RWPE2 (cell line): ENCODE data around the gene LRP3.
"Not testable (repeated sequence)": the region's sequence is repeated elsewhere in the genome, so short reads cannot be mapped to it uniquely, and the experiment has no call there.

Experiments used
- ATAC-seq: fragments of 200-7000 bp; cut with Tn5 transposase; 3 replicates; pipeline ENCODE4 v1.9.1; 2021; ENCODE audit warnings: low read depth
- DNase-seq: peaks from one replicate; pipeline ENCODE4 v3.0.0-alpha.2; 2020; ENCODE audit warnings: low spot score
- H3K27ac ChIP-seq: fragments of 450-650 bp; 2 replicates; pipeline ENCODE4 v1.5.1; 2017; ENCODE audit warnings: mild to moderate bottlenecking; ENCODE audit not compliant: poor library complexity, severe bottlenecking
- H3K27me3 ChIP-seq: fragments of 250-450 bp; sonication (Bioruptor Pico); 2 replicates; pipeline ENCODE4 v1.5.1; 2021; ENCODE audit warnings: mild to moderate bottlenecking, moderate library complexity; ENCODE audit not compliant: insufficient read depth, poor library complexity, severe bottlenecking
- H3K36me3 ChIP-seq: fragments of 250-450 bp; sonication (Bioruptor Pico); 2 replicates; pipeline ENCODE4 v1.5.1; 2020; ENCODE audit warnings: low read depth, mild to moderate bottlenecking, moderate library complexity
- H3K4me1 ChIP-seq: fragments of 250-450 bp; sonication (Bioruptor Pico); 2 replicates; pipeline ENCODE4 v1.5.1; 2021; ENCODE audit warnings: mild to moderate bottlenecking, moderate library complexity; ENCODE audit not compliant: insufficient read depth, poor library complexity, severe bottlenecking
- H3K4me3 ChIP-seq: fragments of 250-450 bp; sonication (Bioruptor Pico); 2 replicates; pipeline ENCODE4 v1.5.1; 2021; ENCODE audit warnings: mild to moderate bottlenecking, moderate library complexity; ENCODE audit not compliant: severe bottlenecking
- H3K9me3 ChIP-seq: fragments of 250-450 bp; sonication (Bioruptor Pico); 2 replicates; pipeline ENCODE4 v1.5.1; 2021; ENCODE audit warnings: mild to moderate bottlenecking, moderate library complexity; ENCODE audit not compliant: severe bottlenecking
- TF ChIP-seq, protein P1 (sequence below): fragments of 450-650 bp; IDR thresholded peaks from one replicate; pipeline ENCODE4 v1.5.1; 2017; ENCODE audit warnings: mild to moderate bottlenecking, moderate library complexity; ENCODE audit not compliant: poor library complexity, severe bottlenecking

LRP3 gene

DNA sequence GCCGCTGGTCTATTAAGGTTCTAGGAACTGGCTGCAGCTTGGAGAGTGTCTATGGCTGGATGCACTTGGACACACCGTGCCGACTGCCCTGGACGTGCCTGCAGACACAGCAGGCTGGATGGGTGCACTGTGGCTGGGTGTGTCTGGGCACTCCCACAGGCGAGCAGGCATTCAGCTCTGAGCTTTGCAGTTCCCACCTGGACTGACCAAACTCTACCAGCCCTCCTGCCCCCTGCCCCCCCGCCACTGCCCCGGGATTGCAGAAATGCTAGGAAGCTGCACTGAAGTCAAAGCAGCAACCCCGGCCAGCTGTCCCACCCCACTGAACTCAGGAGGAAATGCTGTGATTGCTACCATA lies 7.0 kb upstream of the LRP3 start:
- ATAC-seq (no peak), DNase-seq (no peak)
- Histone ChIP-seq H3K27me3 (no peaks in the 10 kb centered on the region), H3K4me3 (no peak overlapping the region), H3K27ac (no peak overlapping the region), H3K4me1 (no peaks in the 10 kb centered on the region), H3K9me3 (no peaks in the 10 kb centered on the region), H3K36me3 (no peaks in the 10 kb centered on the region)
- TF ChIP-seq, protein P1, sequence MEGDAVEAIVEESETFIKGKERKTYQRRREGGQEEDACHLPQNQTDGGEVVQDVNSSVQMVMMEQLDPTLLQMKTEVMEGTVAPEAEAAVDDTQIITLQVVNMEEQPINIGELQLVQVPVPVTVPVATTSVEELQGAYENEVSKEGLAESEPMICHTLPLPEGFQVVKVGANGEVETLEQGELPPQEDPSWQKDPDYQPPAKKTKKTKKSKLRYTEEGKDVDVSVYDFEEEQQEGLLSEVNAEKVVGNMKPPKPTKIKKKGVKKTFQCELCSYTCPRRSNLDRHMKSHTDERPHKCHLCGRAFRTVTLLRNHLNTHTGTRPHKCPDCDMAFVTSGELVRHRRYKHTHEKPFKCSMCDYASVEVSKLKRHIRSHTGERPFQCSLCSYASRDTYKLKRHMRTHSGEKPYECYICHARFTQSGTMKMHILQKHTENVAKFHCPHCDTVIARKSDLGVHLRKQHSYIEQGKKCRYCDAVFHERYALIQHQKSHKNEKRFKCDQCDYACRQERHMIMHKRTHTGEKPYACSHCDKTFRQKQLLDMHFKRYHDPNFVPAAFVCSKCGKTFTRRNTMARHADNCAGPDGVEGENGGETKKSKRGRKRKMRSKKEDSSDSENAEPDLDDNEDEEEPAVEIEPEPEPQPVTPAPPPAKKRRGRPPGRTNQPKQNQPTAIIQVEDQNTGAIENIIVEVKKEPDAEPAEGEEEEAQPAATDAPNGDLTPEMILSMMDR: no peak

DNA sequence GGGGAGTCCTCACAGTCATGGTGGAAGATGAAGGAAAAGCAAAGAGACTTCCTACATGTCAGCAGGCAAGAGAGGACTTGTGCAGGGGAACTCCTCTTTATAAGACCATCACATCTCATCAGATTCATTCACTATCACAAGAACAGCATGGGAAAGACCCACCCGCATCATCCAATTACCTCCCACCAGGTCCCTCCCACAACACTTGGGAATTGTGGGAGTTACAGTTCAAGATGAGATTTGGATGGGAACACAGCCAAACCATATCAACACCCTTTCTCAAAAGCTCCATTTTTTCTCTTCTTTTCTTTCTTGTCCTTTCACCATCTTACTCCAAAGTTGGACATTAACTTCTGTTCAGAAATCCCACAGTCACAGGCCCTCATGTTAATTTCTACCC lies 4.7 kb upstream of the LRP3 start:
- Histone ChIP-seq H3K4me3 (no peak overlapping the region), H3K9me3 (no peaks in the 10 kb centered on the region), H3K36me3 (no peaks in the 10 kb centered on the region), H3K27me3 (peaks cover 10% of the 10 kb centered on the region), H3K4me1 (no peaks in the 10 kb centered on the region), H3K27ac (no peak overlapping the region)
- TF ChIP-seq, protein P1: no peak
- DNase-seq: no peak
- no peak for ATAC-seq

DNA sequence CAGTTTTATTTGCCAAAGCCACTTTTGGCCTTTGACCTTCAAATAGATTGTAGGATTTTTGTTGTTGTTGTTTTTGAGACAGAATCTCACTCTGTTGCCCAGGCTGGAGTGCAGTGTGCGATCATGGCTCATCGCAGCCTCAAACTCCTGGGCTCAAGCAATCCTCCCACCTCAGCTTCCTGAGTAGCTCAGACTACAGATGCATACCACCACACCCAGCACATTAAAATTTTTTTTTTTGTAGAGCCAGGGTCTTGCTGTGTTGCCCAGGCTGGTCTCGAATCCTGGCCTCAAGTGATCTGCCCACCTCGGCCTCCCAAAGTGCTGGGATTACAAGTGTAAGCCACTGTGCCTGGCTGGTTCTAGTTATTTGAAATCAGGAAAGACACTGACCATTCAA lies 3.0 kb upstream of the LRP3 start:
- ATAC-seq, H3K4me1 ChIP-seq, H3K4me3 ChIP-seq, H3K36me3 ChIP-seq, H3K9me3 ChIP-seq, H3K27ac ChIP-seq, DNase-seq: not testable (repeated sequence)
- H3K27me3 ChIP-seq: peaks cover 17% of the 10 kb centered on the region

DNA sequence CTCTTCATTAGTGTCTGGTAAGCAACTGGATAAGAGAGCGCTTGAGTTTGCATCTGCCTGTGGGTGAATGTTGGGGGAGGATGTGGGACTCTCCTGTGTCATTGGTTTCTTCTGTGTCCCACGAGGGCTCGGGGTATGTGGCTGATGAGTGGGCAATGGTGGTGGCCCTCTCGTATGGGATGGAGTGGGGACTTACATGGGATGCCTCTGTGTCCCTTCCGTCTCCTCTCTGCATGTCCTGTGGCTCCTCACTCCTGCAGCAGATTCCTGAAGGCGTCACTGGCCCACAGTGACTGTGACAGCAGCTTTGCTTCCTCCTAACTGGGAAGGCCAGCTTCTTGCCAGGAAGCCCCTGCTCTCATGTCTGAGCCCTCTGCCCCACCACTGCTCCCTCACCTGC lies 2.6 kb upstream of the LRP3 start:
- Histone ChIP-seq H3K36me3 (no peaks in the 10 kb centered on the region), H3K4me3 (no peak overlapping the region), H3K27me3 (peaks cover 17% of the 10 kb centered on the region), H3K9me3 (no peaks in the 10 kb centered on the region), H3K4me1 (no peaks in the 10 kb centered on the region), H3K27ac (no peak overlapping the region)
- TF ChIP-seq, protein P1: no peak
- ATAC-seq (no peak), DNase-seq (no peak)

DNA sequence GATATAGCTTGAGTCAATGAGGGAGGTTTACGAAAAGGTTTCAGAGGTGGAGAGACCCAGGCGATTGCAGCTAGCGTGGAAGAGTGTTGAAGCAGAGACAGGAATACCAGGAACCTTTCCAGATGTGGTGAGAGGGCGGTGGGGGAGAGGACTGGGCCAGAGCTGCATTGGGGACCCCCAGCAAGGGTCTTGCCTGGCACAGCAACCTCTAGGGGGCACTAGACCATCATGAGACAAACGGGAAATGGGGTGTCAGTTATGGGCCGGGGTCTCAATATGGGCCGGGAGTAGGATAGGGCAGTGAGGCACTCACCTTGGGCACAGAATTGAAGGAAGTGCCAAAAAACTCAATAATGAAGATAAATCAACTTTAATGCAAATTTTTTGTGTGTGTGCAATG lies 2.1 kb upstream of the LRP3 start:
- DNase-seq: no peak
- H3K9me3 ChIP-seq: no peaks in the 10 kb centered on the region
- no peak for ATAC-seq
- TF ChIP-seq, protein P1: no peak
- H3K27me3 ChIP-seq: peaks cover 17% of the 10 kb centered on the region
- no peak overlapping the region for H3K27ac ChIP-seq
- H3K36me3 ChIP-seq: no peaks in the 10 kb centered on the region
- no peak overlapping the region for H3K4me3 ChIP-seq
- H3K4me1 ChIP-seq: no peaks in the 10 kb centered on the region
